Measurements from ENCODE around the gene STX8.

- TF ChIP-seq, protein P1, sequence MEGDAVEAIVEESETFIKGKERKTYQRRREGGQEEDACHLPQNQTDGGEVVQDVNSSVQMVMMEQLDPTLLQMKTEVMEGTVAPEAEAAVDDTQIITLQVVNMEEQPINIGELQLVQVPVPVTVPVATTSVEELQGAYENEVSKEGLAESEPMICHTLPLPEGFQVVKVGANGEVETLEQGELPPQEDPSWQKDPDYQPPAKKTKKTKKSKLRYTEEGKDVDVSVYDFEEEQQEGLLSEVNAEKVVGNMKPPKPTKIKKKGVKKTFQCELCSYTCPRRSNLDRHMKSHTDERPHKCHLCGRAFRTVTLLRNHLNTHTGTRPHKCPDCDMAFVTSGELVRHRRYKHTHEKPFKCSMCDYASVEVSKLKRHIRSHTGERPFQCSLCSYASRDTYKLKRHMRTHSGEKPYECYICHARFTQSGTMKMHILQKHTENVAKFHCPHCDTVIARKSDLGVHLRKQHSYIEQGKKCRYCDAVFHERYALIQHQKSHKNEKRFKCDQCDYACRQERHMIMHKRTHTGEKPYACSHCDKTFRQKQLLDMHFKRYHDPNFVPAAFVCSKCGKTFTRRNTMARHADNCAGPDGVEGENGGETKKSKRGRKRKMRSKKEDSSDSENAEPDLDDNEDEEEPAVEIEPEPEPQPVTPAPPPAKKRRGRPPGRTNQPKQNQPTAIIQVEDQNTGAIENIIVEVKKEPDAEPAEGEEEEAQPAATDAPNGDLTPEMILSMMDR (IDR thresholded peaks at IDR 0.05) = no peak
- TF ChIP-seq POLR2AphosphoS5 (IDR thresholded peaks at IDR 0.05) (no peak), EP300 (IDR thresholded peaks at IDR 0.05) (no peak), POLR2A (IDR thresholded peaks at IDR 0.05) (no peak)
These were observed 344.0 kb downstream of the STX8 start for GRCh38 chr17:9231449-9232154.

Data from stomach (tissue), 4 donors.